CD1c-positive myeloid dendritic cell (primary cell): ENCODE results near the gene C14orf39.
"Not testable (repeated sequence)": the region's sequence is repeated elsewhere in the genome, so short reads cannot be mapped to it uniquely, and the experiment has no call there.

Experiments
- DNase-seq: peaks from one replicate; pipeline ENCODE4 v3.0.0-alpha.2; 2016; ENCODE audit errors: extremely low spot score

Gene C14orf39

DNA sequence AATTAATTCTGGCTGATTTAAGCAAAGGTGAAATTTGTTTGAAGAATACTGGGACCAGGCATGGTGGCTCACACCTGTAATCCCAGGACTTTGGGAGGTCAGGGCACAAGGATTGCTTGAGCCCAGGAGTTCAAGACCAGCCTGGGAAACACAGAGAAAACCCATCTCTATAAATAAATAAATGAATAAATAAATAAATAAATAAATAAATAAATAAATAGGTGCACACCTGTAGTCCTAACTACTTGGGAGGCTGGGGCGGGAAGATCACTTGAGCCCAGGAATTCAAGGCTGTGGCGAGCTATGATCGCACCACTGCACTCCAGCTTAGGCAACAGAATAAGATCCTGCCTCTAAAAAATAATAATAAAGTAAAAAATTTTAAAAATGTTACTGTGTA lies 4.4 kb upstream of the C14orf39 start:
- DNase-seq = no peak

DNA sequence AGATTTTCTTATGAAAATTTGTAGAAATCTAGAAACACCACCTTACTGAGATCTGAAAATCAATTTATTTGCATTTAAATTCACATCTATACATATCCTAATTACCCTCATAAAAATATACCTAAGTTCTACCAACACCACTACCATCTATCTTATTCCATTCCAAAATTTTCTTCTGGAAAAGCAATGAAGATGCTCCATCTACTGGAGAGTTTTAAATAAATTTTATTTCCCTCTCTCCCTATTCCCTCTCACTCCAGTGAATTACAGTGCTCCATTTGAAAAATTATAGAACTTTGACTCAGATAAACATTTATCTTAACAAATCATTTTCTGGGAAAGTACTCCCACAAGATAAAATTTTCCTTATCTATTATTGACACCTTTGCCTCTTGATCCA lies 2.3 kb upstream of the C14orf39 start:
- no peak for DNase-seq

DNA sequence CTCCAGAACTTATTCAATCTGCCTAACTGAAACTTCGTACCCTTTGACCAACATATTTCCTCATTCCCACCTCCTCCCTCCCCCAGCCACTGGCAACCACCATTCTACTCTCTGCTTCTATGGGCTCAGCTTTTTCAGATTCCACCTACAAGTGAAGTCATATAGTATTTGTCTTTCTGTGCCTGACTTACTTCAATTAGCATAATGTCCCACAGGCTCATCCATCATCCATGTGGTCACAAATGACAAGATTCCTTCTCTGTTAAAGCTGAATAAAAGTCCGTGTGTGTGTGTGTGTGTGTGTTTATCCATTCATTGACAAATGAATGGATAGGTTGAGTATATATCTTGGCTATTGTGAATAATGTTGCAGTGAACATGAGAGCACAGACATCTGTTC lies 1.3 kb upstream of the C14orf39 start:
- no peak for DNase-seq

DNA sequence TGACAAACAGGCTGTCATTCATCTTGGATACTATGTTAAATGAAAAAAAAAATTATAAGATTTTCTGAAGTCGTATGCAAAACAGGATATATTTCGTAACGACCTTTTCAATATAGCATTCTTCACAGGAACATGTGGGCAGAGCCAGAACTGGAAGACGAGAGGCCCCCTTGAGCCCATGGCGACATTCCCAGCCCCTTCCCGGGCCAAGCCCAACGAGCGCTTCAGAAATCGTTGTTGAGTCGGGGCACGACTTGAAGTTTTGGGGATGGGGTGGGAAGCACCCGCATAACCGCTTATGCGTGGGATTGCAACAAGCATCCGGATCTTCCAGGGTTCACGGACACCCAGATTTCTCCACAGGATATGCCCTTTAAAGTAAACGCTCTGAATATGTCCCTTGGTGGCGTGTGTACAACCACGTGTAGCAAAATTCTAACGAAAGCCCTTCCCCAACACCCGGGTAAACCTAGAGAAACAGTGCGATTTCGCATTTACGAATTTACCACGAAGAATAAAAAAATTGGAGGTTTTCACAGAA lies 736 bp downstream of the C14orf39 start:
- DNase-seq = no peak

DNA sequence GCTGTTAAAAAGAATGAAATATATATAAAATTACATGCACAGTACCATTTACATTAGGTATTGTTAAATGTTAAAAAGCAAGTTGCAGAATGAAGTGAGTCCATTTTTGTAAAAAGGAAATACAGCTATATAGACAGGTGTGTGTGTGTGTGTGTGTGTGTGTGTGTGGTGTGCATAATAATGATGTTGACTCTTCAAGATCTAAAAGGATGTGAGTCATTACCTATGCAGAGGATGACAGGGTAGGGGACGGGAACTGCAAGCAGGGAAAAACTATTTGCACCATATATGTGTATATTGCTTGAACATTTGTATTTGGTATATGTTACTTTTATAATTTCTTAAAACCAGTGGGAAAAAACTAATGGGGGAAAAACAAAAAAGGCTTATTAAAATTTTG lies 3.1 kb downstream of the C14orf39 start:
- no peak for DNase-seq

DNA sequence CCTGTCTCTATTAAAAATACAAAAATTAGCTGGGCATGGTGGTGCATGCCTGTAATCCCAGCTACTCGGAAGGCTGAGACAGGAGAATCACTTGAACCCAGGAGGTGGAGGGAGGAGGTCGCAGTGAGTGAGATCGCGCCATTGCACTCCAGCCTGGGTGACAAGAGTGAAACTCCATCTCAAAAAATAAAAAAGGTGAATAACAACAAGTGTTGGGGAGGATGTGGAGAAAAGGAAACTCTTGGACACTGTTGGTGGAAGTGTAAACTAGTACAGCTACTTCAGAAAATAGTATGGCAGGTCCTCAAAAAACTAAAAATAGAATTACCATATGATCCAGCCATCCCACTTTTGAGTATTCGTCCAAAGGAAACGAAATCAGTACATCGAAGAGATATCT lies 5.6 kb downstream of the C14orf39 start:
- DNase-seq = not testable (repeated sequence)

DNA sequence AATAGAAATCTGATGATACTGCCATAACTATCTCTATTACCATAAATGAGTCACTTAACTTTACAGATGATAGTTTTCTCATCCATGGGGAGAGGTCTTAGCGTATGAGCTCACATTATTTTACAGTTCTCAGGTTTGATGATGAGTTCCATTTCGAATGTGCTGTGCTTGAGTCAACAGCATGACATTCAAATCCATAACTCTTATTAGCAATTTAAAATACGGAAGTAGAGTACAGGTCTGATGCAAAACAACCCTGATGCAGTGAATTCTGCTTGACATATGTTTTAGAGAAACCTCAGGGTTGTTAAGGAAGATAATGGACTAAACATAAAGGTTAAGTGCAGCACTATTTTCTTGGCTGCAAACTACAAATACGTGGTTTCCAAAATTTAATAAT lies 30.0 kb downstream of the C14orf39 start:
- DNase-seq = no peak

DNA sequence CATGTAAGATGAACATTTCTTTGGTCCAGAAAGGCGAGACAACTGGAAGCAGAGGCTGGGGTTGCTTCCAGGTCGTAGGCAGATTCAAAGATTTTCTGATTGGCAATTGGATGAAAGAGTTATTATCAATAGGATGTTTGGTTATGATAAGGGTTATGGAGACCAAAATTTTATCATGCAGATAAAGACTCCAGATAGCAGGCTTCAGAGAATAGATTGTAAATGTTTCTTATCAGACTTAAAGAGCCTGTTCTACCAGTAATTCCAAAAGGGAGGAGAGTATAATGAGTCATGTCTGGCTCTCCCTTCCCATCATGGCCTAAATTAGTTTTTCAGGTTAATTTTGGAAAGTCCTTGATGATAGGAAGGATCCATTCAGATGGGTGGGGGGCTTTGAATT lies 55.6 kb downstream of the C14orf39 start:
- DNase-seq = no peak

DNA sequence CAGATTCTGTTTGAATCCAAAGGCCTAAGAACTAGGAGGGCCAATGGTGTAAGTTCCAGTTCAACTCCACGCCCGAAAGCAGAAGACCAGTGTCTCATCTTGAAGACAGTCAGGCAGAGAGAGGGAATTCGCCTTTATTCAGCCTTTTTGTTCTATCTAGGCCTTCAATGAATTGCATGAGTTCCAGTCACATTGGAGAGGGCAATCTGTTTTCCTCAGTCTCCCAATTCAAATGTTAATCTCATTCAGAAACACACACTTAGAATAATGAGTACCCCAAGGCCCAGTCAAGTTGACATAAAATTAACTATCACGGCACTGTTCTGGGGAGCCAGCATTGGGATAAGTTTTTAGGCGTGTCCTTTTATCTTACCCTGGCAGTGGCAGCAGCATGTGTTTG lies 65.8 kb downstream of the C14orf39 start:
- no peak for DNase-seq

DNA sequence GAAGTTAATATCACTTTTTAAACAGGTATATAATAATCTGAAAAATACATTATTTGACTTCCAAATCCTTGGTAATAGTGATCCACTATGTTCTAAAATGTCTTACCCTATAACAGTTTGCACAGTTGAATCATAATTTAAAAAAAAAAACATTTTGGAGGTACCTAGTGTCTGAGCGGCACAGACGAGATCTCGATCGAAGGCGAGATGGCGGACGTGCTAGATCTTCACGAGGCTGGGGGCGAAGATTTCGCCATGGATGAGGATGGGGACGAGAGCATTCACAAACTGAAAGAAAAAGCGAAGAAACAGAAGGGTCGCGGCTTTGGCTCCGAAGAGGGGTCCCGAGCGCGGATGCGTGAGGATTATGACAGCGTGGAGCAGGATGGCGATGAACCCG lies 88.3 kb downstream of the C14orf39 start:
- DNase-seq = not testable (repeated sequence)

DNA sequence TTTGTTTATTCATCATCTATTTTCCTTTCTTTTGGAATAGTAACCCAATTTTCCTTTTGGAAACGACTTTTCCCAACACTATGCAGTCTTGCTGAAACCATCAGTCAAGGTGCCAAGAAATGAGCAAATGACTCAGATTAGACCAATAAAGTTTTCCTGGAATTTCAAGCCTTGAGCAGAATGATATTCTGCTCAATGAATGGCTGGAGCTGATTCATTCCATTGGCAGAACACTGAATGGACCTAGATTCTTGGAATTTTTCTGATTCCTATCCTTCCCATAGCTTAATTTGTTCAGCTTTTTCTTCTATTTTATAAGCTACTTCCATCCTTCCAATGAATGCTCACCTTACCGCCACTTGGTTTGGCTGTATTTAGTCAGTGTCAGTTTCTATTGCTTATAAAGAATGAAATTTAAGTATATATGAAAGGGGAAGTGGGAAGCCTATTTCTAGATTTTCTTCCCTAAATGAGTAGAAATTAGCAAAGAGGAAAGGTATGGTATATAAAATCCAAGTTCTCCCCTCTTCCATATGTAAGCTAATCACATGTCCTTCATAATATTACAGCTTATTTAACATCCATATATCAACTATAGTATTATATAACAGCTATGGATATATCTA lies 89.0 kb downstream of the C14orf39 start:
- DNase-seq = no peak
